SJCRH30 (cell line): Measurements from ENCODE around the gene MYH10. TPM values are rescaled to one million over a fixed set of nuclear protein-coding genes. Genes with fewer than 3 reads are reported as not detected.

Experiments
- DNase-seq, 2 experiments: peaks; one replicate each; pipeline ENCODE4 v3.0.0-alpha.2; 2015 to 2020
- H3K27ac ChIP-seq: fragments of 250-450 bp; sonication (Bioruptor Pico); 2 replicates; pipeline ENCODE4 v1.5.1; 2020; ENCODE audit warnings: mild to moderate bottlenecking, moderate library complexity
- H3K27me3 ChIP-seq: fragments of 250-450 bp; sonication (Bioruptor Pico); 2 replicates; pipeline ENCODE4 v1.5.1; 2020; ENCODE audit warnings: mild to moderate bottlenecking, moderate library complexity
- H3K36me3 ChIP-seq: fragments of 250-450 bp; sonication (Bioruptor Pico); 2 replicates; pipeline ENCODE4 v1.5.1; 2020; ENCODE audit warnings: mild to moderate bottlenecking, moderate library complexity
- H3K4me1 ChIP-seq: fragments of 250-450 bp; sonication (Bioruptor Pico); 2 replicates; pipeline ENCODE4 v1.5.1; 2020; ENCODE audit warnings: mild to moderate bottlenecking, moderate library complexity
- H3K4me3 ChIP-seq: fragments of 250-450 bp; sonication (Bioruptor Pico); 2 replicates; pipeline ENCODE4 v1.5.1; 2020; ENCODE audit warnings: mild to moderate bottlenecking, moderate library complexity
- H3K9me3 ChIP-seq: fragments of 250-450 bp; sonication (Bioruptor Pico); replicated peaks from 2 replicates; pipeline ENCODE4 v1.5.1; 2020; ENCODE audit warnings: mild to moderate bottlenecking, moderate library complexity
- total RNA-seq: library from RNA; depleted of rRNA; stranded (reverse); fragments of >200 nt; shearing (Covaris generic); gene quantifications from 2 replicates; pipeline ENCODE4 v1.2.3, GENCODE V29; 2014

MYH10 gene
- total RNA-seq, 1 experiment from 2014 or later = 78.1 TPM

GRCh38 chr17:8480011-8480976, 150.2 kb downstream of the MYH10 start:
- Histone ChIP-seq H3K9me3 (0 out of 2 replicates have a peak, but pooled peaks cover 5% of the 10 kb centered on the region), H3K27me3 (no peaks in the 10 kb centered on the region), H3K27ac (no peak overlapping the region), H3K36me3 (peaks cover 30% of the 10 kb centered on the region), H3K4me1 (no peaks in the 10 kb centered on the region), H3K4me3 (no peak overlapping the region)
- no peak for DNase-seq

GRCh38 chr17:8479431-8479947, 151.0 kb downstream of the MYH10 start:
- Histone ChIP-seq H3K9me3 (0 out of 2 replicates have a peak, but pooled peaks cover 1% of the 10 kb centered on the region), H3K4me1 (no peaks in the 10 kb centered on the region), H3K4me3 (no peak overlapping the region), H3K27me3 (no peaks in the 10 kb centered on the region), H3K36me3 (peaks cover 26% of the 10 kb centered on the region), H3K27ac (no peak overlapping the region)
- DNase-seq = no peak

- no peak for DNase-seq
- Histone ChIP-seq H3K4me3 (no peak overlapping the region), H3K36me3 (peaks cover 15% of the 10 kb centered on the region), H3K4me1 (no peaks in the 10 kb centered on the region), H3K27ac (no peak overlapping the region), H3K9me3 (no peaks in the 10 kb centered on the region), H3K27me3 (no peaks in the 10 kb centered on the region)
Measured at GRCh38 chr17:8477715-8478441, 152.6 kb downstream of the MYH10 start.

GRCh38 chr17:8477171-8477570, 153.4 kb downstream of the MYH10 start:
- H3K27me3 ChIP-seq = no peaks in the 10 kb centered on the region
- H3K27ac ChIP-seq = no peak overlapping the region
- no peak for DNase-seq
- H3K36me3 ChIP-seq = peaks cover 17% of the 10 kb centered on the region
- no peaks in the 10 kb centered on the region for H3K4me1 ChIP-seq
- no peaks in the 10 kb centered on the region for H3K9me3 ChIP-seq
- no peak overlapping the region for H3K4me3 ChIP-seq

GRCh38 chr17:8476741-8477140, 153.8 kb downstream of the MYH10 start:
- no peaks in the 10 kb centered on the region for H3K27me3 ChIP-seq
- no peak overlapping the region for H3K4me3 ChIP-seq
- no peak overlapping the region for H3K27ac ChIP-seq
- H3K9me3 ChIP-seq = no peaks in the 10 kb centered on the region
- peaks cover 20% of the 10 kb centered on the region for H3K36me3 ChIP-seq
- no peaks in the 10 kb centered on the region for H3K4me1 ChIP-seq
- no peak for DNase-seq

DNA sequence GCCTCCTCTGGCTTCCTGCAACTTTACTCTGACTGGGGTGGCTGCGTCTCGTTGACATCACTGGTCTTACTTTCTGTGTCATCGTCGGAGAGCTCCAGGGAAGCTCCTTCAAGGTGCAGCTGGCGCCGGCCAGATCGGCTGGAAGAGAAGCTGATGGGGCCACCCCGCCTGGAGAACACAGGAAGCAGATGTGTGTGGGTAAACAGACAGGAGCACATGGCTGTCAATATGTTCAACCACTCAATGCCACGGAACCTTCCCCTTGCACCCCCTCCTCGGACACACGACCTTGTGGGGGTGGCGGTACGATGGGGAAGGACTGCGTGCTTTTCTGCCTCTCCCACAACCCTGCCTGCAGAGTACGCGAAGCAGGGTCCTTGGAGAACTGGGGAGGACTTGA, 154.7 kb downstream of the MYH10 start:
- no peaks in the 10 kb centered on the region for H3K27me3 ChIP-seq
- H3K36me3 ChIP-seq = peaks cover 18% of the 10 kb centered on the region
- no peaks in the 10 kb centered on the region for H3K4me1 ChIP-seq
- H3K9me3 ChIP-seq = no peaks in the 10 kb centered on the region
- DNase-seq = no peak
- no peak overlapping the region for H3K27ac ChIP-seq
- no peak overlapping the region for H3K4me3 ChIP-seq

GRCh38 chr17:8475227-8475626, 155.3 kb downstream of the MYH10 start:
- H3K36me3 ChIP-seq = peaks cover 18% of the 10 kb centered on the region
- H3K4me3 ChIP-seq = no peak overlapping the region
- H3K9me3 ChIP-seq = no peaks in the 10 kb centered on the region
- no peaks in the 10 kb centered on the region for H3K27me3 ChIP-seq
- no peaks in the 10 kb centered on the region for H3K4me1 ChIP-seq
- no peak overlapping the region for H3K27ac ChIP-seq
- DNase-seq = no peak

- no peak overlapping the region for H3K27ac ChIP-seq
- H3K27me3 ChIP-seq = no peaks in the 10 kb centered on the region
- H3K9me3 ChIP-seq = no peaks in the 10 kb centered on the region
- H3K4me1 ChIP-seq = no peaks in the 10 kb centered on the region
- H3K36me3 ChIP-seq = peaks cover 18% of the 10 kb centered on the region
- no peak overlapping the region for H3K4me3 ChIP-seq
- no peak for DNase-seq
Measured at GRCh38 chr17:8474826-8475225, 155.7 kb downstream of the MYH10 start.

DNA sequence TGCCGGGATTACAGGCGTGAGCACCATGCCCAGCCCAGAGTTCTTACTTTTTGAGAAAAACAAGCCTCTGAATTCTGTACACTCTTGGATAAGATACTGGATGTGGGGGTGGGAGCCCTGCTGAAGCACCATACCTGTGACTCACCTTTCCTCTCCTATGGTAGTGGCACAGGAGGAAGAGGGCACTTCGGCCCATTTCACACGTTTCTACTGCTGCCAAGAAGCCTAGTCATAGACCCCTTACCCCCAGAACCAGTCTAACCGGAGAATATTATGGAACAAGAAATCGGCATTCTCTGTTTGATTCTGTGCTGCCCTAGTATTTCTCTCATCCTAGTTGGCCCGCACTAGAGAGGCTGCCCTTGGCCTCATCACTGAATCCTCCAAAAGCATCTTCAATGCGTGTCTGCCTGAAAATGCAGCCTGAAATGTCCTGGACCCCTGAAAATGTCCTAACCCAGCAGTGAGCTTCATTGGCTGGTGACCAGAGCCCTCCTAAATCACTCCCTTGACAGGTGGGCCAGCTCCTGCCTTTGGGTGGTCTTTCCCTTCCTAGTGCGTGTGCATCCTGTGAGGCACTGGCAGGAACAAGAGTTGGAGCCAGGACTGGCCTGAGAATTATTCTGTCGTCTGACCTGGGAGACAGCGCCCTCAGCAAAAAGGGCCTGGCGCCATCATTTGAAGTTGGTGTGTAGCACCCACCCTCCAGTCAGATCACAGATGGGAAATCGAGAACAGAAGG, 156.9 kb downstream of the MYH10 start:
- no peaks in the 10 kb centered on the region for H3K4me1 ChIP-seq
- no peaks in the 10 kb centered on the region for H3K9me3 ChIP-seq
- no peak overlapping the region for H3K27ac ChIP-seq
- H3K4me3 ChIP-seq = no peak overlapping the region
- 0 out of 2 replicates have a peak, but pooled peaks cover 10% of the 10 kb centered on the region for H3K36me3 ChIP-seq
- no peak for DNase-seq
- no peaks in the 10 kb centered on the region for H3K27me3 ChIP-seq

DNA sequence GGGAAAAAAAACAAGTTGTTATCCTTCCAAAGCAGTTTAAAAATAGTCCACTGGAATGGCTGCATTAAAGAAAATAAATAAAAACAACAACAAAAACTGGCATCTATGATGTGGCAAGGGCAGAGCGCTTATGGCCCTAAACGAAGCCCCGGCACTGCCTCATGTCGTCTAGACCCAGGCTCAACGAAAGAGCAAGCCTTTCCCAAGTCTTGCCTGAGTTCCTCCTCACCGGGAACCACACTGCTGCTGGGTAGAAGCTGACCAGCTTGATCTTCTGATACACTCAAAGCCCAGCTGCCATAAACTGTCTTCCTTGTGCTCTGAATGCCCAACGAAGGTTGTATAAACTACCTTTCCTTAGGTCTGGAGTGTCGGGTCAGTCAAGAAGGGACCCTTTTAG, 157.9 kb downstream of the MYH10 start:
- Histone ChIP-seq H3K27me3 (no peaks in the 10 kb centered on the region), H3K9me3 (no peaks in the 10 kb centered on the region), H3K27ac (no peak overlapping the region), H3K36me3 (0 out of 2 replicates have a peak, but pooled peaks cover 10% of the 10 kb centered on the region), H3K4me1 (no peaks in the 10 kb centered on the region), H3K4me3 (no peak overlapping the region)
- DNase-seq = no peak

GRCh38 chr17:8470447-8471047, 160.0 kb downstream of the MYH10 start:
- Histone ChIP-seq H3K4me3 (no peak overlapping the region), H3K4me1 (0 out of 2 replicates have a peak, but pooled peaks cover 3% of the 10 kb centered on the region), H3K27me3 (no peaks in the 10 kb centered on the region), H3K36me3 (0 out of 2 replicates have a peak, but pooled peaks cover 10% of the 10 kb centered on the region), H3K27ac (no peak overlapping the region), H3K9me3 (no peaks in the 10 kb centered on the region)
- no peak for DNase-seq

GRCh38 chr17:8469964-8470363, 160.6 kb downstream of the MYH10 start:
- Histone ChIP-seq H3K4me3 (no peak overlapping the region), H3K4me1 (peaks cover 7% of the 10 kb centered on the region), H3K36me3 (0 out of 2 replicates have a peak, but pooled peaks cover 10% of the 10 kb centered on the region), H3K9me3 (no peaks in the 10 kb centered on the region), H3K27me3 (no peaks in the 10 kb centered on the region), H3K27ac (no peak overlapping the region)
- DNase-seq = no peak

GRCh38 chr17:8468980-8469379, 161.5 kb downstream of the MYH10 start:
- Histone ChIP-seq H3K36me3 (0 out of 2 replicates have a peak, but pooled peaks cover 5% of the 10 kb centered on the region), H3K4me1 (peaks cover 11% of the 10 kb centered on the region), H3K27ac (no peak overlapping the region), H3K4me3 (no peak overlapping the region), H3K9me3 (no peaks in the 10 kb centered on the region), H3K27me3 (no peaks in the 10 kb centered on the region)
- DNase-seq = no peak

- no peaks in the 10 kb centered on the region for H3K9me3 ChIP-seq
- DNase-seq = no peak
- H3K4me3 ChIP-seq = no peak overlapping the region
- peaks cover 11% of the 10 kb centered on the region for H3K4me1 ChIP-seq
- no peaks in the 10 kb centered on the region for H3K27me3 ChIP-seq
- H3K36me3 ChIP-seq = 0 out of 2 replicates have a peak, but pooled peaks cover 5% of the 10 kb centered on the region
- H3K27ac ChIP-seq = no peak overlapping the region
Measured at GRCh38 chr17:8468127-8468526, 162.4 kb downstream of the MYH10 start.
